GM12872 (cell line): ENCODE data around the gene TXNRD2.

Experiments used
- CTCF ChIP-seq: IDR thresholded peaks from 3 replicates; pipeline ENCODE4 v1.5.1; 2011; ENCODE audit warnings: low read depth, mild to moderate bottlenecking, low read length, moderate library complexity; ENCODE audit not compliant: insufficient read depth

TXNRD2 gene

GRCh38 chr22:19862619-19863246, 78.9 kb downstream of the TXNRD2 start:
- TF ChIP-seq CTCF, result no peak

DNA sequence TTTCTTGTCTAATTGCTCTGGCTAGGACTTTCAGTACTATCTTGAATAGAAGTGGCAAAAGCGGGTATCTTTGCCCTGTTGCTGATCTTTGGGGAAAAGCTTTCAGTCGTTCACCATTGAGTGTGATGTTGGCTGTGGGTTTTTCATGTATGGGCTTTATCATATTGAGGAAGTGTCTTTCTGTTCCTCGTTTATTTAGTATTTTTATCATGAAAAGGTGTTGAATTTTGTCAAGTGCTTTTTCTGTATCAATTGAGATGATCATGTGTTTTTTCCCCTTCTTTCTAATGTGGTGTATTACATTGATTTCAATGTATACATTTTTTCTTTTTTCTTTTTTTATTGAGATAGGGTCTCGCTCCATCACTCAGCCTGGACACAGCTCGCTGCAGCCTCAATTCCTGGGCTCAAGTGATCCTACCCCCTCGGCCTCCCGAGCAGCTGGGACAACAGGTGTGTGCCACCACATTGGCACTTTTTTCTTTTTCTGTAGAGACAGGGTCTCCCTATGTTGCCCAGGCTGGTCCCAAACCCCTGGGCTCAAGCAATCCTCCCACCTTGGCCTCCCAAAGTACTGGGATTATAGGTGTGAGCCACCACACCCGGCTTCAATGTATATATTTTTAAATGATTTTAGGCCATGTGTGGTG, 81.6 kb downstream of the TXNRD2 start:
- TF ChIP-seq CTCF, result no peak

DNA sequence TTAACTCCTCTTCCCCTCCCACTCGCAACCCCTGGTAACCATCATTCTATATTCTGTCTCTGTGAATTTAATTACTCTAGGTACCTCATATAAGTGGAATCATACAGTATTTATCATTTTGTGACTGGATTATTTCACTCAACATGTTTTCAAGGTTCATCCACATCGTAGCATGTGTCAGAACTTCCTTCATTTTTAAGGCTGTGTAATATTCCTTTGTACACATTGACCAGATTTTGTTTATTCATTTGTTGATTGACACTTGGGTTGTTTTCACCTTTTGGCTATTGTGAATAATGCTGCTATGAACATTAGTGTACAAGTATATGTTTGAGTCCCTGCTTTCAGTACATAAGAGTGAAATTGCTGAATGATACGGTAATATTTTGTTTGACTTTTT, 84.2 kb downstream of the TXNRD2 start:
- TF ChIP-seq CTCF, result no peak

GRCh38 chr22:19855504-19856409, 85.9 kb downstream of the TXNRD2 start:
- no peak for TF ChIP-seq CTCF

DNA sequence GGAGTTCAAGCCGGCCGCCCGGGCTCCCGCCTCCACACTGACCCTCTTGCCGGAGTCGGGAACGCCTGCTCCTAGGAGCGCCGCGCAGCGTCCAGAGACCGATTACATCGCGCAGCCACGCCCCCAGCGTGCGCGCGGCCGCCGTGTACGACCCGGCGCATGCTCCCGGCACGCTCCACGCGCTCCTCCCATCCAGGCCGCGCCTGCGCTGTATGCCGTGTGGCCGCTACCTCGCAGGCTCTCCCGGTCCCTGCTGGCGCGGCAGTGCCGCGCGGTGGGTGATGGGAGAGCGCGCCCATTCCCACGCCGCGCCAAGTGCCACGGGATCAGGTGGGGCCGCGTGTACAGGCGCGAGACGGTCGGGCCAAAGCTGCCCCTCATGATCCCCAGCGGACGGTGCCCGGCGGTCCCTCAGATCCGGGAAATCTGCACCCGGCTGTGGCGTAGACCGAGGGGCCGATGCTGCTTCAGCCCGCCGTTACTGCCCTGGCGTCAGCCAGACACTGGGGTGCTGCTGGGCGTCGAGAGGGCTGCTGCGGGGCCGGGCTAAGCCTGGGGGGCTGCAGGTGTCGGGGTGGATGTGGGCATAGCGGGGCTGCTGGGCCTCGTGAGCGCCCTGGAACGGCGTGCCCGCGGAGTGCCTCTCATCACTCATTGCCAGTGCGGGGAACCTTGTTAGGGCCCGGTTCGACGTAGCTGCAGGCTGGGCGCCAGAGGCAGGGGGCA, 86.7 kb downstream of the TXNRD2 start, which contains the start of the genes GNB1L and RTL10:
Gene GNB1L, minus strand, starts transcription at position 97 of the 726 bp plus-strand sequence. CDS start 33,519 bp downstream, outside the sequence.
Gene RTL10, minus strand, starts transcription at position 97 of the 726 bp plus-strand sequence. CDS start 2,613 bp downstream, outside the sequence.
- 0 out of 3 replicates have a peak, but pooled peaks have one; percentile 7 for TF ChIP-seq CTCF

GRCh38 chr22:19853879-19854777, 87.5 kb downstream of the TXNRD2 start:
- no peak for TF ChIP-seq CTCF
